Mesothelial cell of epicardium (in vitro differentiated cells): ENCODE results near the gene TRAF2. TPM values are rescaled to one million over a fixed set of nuclear protein-coding genes. Genes with fewer than 3 reads are reported as not detected.

Experiments
- DNase-seq, 2 experiments: peaks; one replicate each; pipeline ENCODE4 v3.0.0; 2021; ENCODE audit warnings: low spot score in 2 of 2; ENCODE audit not compliant: unreplicated experiment in 2 of 2
- H3K27ac Mint-ChIP-seq: 2 replicates; pipeline ENCODE4 v1.8.0; 2021; ENCODE audit warnings: mixed read lengths
- H3K27me3 Mint-ChIP-seq: 2 replicates; pipeline ENCODE4 v1.8.0; 2021; ENCODE audit warnings: low read depth, mixed read lengths
- H3K36me3 Mint-ChIP-seq: 2 replicates; pipeline ENCODE4 v1.8.0; 2021; ENCODE audit warnings: mixed read lengths
- H3K4me1 Mint-ChIP-seq: 2 replicates; pipeline ENCODE4 v1.8.0; 2021; ENCODE audit warnings: mixed read lengths
- H3K4me3 Mint-ChIP-seq: 2 replicates; pipeline ENCODE4 v1.8.0; 2021; ENCODE audit warnings: mild to moderate bottlenecking, moderate library complexity, mixed read lengths
- H3K9me3 Mint-ChIP-seq: 2 replicates; pipeline ENCODE4 v1.8.0; 2021; ENCODE audit warnings: mixed read lengths
- CTCF ChIP-seq: fragments of 200-600 bp; sonication (generic); IDR thresholded peaks from one replicate; pipeline ENCODE4 v1.5.0; 2021; ENCODE audit warnings: antibody characterized with exemption; ENCODE audit not compliant: unreplicated experiment
- total RNA-seq: library from RNA; stranded (reverse); gene quantifications from 3 replicates; pipeline ENCODE4 v1.2.1, GENCODE V29; 2021

TRAF2 gene
- total RNA-seq, 1 donor from 2014 or later: 17.4 TPM

- no peak overlapping the region for H3K27ac Mint-ChIP-seq
- H3K36me3 Mint-ChIP-seq: peaks cover 22% of the 10 kb centered on the region
- no peaks in the 10 kb centered on the region for H3K4me1 Mint-ChIP-seq
- no peak for TF ChIP-seq CTCF
- DNase-seq: no peak
- peaks cover 13% of the 10 kb centered on the region for H3K9me3 Mint-ChIP-seq
- H3K27me3 Mint-ChIP-seq: no peaks in the 10 kb centered on the region
- H3K4me3 Mint-ChIP-seq: no peak overlapping the region
Measured at GRCh38 chr9:136928591-136928990, 42.3 kb downstream of the TRAF2 start.

GRCh38 chr9:136930014-136930413 lies 43.7 kb downstream of the TRAF2 start:
- no peak for TF ChIP-seq CTCF
- DNase-seq: no peak
- peaks cover 26% of the 10 kb centered on the region for H3K36me3 Mint-ChIP-seq
- no peaks in the 10 kb centered on the region for H3K27me3 Mint-ChIP-seq
- peaks cover 13% of the 10 kb centered on the region for H3K9me3 Mint-ChIP-seq
- no peak overlapping the region for H3K4me3 Mint-ChIP-seq
- no peak overlapping the region for H3K27ac Mint-ChIP-seq
- no peaks in the 10 kb centered on the region for H3K4me1 Mint-ChIP-seq

- Mint-ChIP-seq H3K27me3 (no peaks in the 10 kb centered on the region), H3K27ac (no peak overlapping the region), H3K36me3 (peaks cover 30% of the 10 kb centered on the region), H3K9me3 (peaks cover 13% of the 10 kb centered on the region), H3K4me1 (no peaks in the 10 kb centered on the region), H3K4me3 (no peak overlapping the region)
- no peak for TF ChIP-seq CTCF
- no peak for DNase-seq
Measured at GRCh38 chr9:136931611-136932130, 45.4 kb downstream of the TRAF2 start.

- H3K36me3 Mint-ChIP-seq: peaks cover 34% of the 10 kb centered on the region
- H3K27me3 Mint-ChIP-seq: no peaks in the 10 kb centered on the region
- no peaks in the 10 kb centered on the region for H3K4me1 Mint-ChIP-seq
- H3K4me3 Mint-ChIP-seq: no peak overlapping the region
- no peak for DNase-seq
- no peak for TF ChIP-seq CTCF
- peaks cover 13% of the 10 kb centered on the region for H3K9me3 Mint-ChIP-seq
- no peak overlapping the region for H3K27ac Mint-ChIP-seq
Measured at GRCh38 chr9:136934277-136934676, 48.0 kb downstream of the TRAF2 start.

- H3K9me3 Mint-ChIP-seq: peaks cover 13% of the 10 kb centered on the region
- H3K27ac Mint-ChIP-seq: no peak overlapping the region
- DNase-seq: no peak
- no peak overlapping the region for H3K4me3 Mint-ChIP-seq
- TF ChIP-seq CTCF: no peak
- H3K36me3 Mint-ChIP-seq: peaks cover 38% of the 10 kb centered on the region
- no peaks in the 10 kb centered on the region for H3K27me3 Mint-ChIP-seq
- no peaks in the 10 kb centered on the region for H3K4me1 Mint-ChIP-seq
Measured at GRCh38 chr9:136935651-136936050, 49.3 kb downstream of the TRAF2 start.

- no peaks in the 10 kb centered on the region for H3K4me1 Mint-ChIP-seq
- H3K36me3 Mint-ChIP-seq: peaks cover 40% of the 10 kb centered on the region
- TF ChIP-seq CTCF: no peak
- DNase-seq: no peak
- peaks cover 12% of the 10 kb centered on the region for H3K9me3 Mint-ChIP-seq
- H3K27ac Mint-ChIP-seq: no peak overlapping the region
- H3K27me3 Mint-ChIP-seq: no peaks in the 10 kb centered on the region
- no peak overlapping the region for H3K4me3 Mint-ChIP-seq
Measured at GRCh38 chr9:136936645-136937170, 50.4 kb downstream of the TRAF2 start.
